GM21360 (cell line): ENCODE results near the gene SEMA4A.
"Not testable (repeated sequence)": the region's sequence is repeated elsewhere in the genome, so short reads cannot be mapped to it uniquely, and the experiment has no call there.

Experiments
- ATAC-seq: cut with Tn5 transposase; IDR thresholded peaks from one replicate; pipeline ENCODE4 v1.9.1; 2021; ENCODE audit warnings: mild to moderate bottlenecking, moderate library complexity; ENCODE audit not compliant: unreplicated experiment

Gene SEMA4A

DNA sequence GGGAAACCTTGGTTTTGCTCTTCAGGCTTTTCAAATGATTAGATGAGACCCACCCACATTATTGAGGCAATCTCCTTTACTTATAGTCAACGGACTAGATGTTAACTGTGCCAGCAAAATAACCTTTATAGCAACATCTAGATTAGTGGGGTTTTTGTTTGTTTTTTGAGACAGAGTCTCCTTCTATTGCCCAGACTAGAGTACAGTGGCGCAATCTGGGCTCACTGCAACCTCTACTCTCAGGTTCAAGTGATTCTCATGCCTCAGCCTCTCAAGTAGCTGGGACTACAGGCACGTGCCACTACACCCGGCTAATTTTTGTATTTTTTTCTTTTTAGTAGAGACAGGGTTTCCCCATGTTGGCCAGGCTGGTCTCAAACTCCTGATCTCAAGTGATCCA is 36.9 kb downstream of the SEMA4A start:
- ATAC-seq: not testable (repeated sequence)

DNA sequence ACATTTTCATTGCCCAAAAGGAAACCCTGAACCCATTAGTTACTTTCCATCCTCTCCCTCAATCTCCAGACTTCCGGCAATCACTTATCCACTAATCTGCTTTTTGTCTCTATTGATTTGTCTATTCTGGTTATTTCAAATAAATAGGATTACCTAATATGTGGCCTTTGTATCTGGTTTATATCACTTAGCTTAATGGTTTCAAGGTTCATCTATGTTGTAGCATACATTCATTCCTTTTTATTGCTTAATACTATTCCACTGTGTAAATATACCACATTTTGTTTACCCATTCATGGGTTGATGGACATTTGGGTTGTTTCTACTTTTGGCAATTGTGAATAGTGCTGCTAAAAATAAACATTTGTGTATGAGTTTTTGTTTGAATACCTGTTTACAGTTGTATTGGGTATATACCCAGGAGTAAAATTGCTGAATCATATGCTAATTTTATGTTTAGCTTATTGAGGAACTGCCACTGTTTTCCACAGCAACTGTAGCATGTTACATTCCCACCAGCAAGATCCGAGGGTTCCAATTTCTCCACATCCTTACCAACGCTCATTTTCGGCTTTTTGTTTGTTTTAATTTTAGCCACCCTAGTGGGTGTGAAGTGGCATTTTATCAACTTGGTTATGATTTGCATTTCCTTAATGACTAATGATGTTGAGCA is 38.0 kb downstream of the SEMA4A start:
- no peak for ATAC-seq

DNA sequence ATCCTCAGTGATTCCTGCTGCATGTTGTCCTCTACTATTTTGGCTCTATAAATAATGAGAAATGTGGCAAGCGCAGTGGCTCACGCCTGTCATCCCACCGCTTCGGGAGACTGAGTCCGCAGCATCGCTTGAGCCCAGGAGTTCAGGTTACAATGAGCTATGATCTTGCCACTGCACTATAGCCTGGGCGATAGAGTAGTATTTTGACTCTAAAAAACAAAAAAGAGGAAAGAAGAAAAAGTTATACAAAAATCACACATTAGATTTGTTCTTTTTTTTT is 39.8 kb downstream of the SEMA4A start:
- ATAC-seq: no peak

DNA sequence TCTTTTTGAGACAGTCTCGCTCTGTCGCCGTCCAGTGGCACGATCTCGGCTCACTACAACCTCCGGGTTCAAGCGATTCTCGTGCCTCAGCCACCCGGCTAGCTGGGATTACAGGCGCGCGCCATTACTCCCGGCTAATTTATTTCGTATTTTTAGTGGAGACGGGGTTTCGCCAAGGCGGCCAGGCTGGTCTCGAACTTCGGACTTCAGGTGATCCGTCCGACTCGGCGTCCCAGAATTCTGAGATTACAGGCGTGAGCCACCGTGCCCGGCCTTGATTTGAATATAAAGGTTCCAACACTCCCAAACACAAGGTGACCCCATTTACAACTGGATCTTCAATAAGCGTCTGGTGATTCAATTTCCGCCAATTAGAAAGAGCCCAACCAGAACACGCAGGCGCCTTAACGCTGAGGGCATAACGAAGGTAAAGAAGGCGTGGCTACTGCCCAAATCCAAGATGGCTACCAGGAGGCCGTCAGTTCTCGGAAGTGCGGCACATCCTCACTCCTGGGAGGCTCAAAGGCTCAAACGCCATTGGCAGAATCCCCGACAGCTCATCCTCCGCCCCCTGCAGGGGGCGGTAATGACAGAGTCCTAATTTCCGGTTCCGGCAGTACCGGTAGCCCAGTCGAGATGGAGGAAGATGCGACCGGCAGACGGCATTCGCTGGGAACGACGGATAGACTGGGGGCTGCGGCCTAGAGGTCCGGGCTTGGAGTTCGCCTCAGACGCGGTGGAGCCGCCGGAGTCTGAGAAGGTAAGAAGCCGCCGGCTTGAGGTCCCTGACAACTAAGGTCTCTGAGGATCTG is 40.3 kb downstream of the SEMA4A start, which contains the start of gene SLC25A44:
TSS of gene SLC25A44 (plus strand) at position 617 of the 812 bp plus-strand sequence. CDS start 5,744 bp downstream, outside the sequence.
- peak; percentile 95 for ATAC-seq

DNA sequence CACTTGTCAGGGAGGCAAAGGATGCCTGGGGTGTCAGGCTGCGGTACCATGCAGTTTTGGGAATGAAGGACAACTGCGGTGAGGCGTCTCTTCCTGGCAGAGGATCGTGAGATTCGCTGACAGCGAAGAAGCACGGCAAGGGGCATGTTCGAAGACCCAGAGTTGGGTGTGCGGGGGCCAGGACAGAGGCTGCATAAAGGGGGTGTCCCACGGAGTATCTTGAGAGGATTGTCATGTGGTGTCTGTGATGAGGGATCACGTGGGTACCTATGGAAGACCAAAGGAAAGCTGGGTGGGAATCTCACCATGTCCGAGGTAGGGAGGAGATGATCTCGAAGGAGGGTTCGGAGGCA is 40.9 kb downstream of the SEMA4A start:
- no peak for ATAC-seq

DNA sequence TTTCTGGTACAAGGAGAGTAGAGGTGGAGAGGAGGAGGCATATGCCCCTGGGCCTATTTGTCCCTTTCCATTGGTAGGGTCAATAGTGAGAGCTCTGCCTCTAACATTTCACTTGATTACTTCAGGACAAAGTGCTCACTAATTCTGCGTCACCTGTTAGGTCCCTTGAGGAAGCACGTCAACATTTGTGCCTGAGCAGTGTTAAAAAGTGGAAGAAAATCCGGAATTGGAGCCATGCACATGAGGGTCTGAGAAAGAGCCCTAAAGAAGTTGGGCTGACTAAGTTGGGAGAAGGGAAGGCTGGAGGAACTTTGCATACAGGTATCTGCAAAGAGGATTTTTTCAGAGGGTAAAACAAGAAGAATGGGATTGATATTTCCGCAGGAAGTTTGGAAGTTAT is 42.5 kb downstream of the SEMA4A start:
- ATAC-seq: no peak

DNA sequence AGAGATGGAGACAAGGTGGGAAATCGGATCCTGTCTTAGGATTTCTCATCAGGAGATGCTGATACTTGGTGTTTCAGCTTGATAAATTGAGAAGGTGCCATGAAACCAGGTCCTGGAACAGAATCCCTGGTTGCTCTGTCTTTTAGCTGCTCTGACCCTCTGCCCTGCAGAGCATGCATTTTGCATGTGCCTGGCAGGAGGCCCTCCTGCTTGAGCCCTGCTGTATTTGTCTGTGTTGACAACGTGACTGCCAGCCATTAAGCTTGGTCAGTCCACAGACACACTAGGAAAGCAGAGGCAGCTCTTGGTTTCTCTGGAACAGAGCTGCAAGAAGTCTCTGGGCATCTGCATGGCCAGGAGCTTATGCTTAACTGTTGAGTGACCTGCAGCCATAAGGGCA is 43.1 kb downstream of the SEMA4A start:
- no peak for ATAC-seq

DNA sequence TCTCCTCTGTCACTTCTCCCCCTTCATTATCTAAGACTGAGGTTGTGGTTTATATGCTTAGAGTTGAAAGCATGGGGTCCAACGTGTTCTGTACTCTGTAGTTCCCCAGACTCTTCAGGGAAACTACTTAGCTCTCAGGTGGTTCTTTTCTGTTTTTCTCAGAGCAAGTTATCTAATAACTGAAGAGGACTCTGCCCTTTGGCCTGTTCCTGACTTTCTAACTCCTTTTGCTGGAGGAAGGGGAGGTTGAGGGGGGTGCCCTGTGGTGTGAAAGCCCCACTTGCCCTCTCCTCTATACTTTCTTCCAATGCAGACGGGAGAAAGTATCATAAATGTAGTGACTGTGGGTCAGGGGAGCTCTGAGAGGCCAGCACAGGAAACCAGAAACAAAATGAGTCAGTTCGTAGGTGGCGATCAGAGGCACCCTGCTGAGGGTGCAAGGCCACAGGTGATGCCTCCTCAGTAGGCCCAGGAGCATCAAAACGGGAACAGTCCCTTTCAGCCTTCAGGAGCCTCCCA is 45.5 kb downstream of the SEMA4A start:
- no peak for ATAC-seq

DNA sequence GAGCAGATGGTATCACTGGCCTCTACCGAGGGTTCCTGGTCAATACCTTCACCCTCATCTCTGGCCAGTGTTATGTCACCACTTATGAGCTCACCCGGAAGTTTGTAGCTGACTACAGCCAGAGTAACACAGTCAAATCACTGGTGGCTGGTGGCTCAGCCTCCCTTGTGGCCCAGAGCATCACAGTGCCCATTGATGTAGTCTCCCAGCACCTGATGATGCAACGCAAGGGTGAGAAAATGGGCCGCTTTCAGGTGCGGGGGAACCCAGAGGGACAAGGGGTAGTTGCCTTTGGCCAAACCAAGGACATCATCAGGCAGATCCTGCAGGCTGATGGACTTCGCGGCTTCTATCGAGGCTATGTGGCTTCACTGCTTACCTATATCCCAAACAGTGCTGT is 46.7 kb downstream of the SEMA4A start:
- ATAC-seq: no peak

DNA sequence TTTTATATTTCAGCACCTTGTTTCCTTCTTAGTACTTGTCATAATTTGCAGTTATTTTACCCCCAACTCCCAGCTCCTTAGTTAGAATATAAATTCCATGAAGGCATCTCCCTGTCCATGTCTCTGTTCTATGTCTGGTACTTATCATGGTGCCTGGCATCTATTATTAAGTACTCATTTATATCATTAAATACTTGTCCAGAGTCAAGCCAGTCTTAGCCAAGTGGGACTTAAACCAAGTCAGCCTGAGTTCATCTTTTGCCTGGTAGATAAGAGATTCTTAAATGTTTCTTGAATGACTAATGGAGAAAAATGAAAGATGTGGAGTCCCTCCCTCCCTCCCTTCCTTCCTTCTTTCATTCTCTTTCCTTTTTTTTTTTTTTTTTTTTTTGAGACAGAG is 49.9 kb downstream of the SEMA4A start:
- no peak for ATAC-seq

DNA sequence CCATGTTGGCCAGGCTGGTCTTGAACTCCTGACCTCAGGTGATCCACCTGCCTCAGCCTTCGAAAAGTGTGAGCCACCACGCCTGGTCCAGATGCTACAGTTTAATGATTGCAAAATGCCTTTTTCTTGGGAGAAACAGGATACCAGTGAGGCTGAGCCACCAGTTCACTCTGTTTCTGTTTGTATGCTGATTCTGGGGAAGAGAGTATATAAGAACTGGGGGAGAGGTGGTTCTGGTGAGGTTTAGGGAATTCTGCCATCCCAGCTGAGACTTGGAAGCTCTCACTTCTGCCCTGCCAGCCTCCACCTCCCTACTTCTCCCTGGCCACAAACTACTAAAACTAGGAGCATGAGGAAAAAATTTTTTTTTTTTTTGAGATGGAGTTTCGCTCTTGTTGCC is 51.3 kb downstream of the SEMA4A start:
- ATAC-seq: no peak

DNA sequence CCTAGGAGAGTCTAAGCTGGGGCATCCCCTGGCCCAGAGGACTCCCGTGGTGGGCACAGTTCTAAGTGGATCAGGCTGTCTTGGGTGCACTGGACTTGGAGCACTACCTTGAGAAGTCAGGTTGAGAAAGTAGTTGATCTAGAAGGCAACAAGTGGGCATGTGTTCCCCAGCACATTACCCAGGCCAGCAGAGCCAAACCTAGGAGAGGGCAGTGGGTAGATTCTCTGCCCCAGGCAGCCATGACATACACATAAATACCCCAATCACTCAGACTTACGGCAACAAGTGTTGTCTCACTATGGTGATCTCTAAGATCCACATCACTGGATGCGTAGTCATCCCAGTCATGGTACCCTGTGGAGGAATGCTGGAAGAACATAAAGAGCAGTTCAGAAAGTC is 57.9 kb downstream of the SEMA4A start:
- ATAC-seq: no peak

DNA sequence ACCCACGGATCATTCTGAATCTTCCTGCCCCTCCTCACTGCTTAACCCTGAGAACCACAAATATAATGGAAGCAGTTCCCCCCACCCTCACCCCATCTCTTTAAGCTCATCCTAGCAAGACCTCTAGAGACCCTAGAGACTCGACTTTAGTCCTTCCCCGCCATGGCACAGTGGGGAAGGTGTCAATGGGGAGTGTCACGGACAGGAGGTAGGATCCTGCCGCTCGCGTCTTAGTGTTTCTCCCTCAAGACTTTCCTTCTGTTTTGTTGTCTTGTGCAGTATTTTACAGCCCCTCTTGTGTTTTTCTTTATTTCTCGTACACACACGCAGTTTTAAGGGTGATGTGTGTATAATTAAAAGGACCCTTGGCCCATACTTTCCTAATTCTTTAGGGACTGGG is 58.7 kb downstream of the SEMA4A start:
- ATAC-seq: no peak

DNA sequence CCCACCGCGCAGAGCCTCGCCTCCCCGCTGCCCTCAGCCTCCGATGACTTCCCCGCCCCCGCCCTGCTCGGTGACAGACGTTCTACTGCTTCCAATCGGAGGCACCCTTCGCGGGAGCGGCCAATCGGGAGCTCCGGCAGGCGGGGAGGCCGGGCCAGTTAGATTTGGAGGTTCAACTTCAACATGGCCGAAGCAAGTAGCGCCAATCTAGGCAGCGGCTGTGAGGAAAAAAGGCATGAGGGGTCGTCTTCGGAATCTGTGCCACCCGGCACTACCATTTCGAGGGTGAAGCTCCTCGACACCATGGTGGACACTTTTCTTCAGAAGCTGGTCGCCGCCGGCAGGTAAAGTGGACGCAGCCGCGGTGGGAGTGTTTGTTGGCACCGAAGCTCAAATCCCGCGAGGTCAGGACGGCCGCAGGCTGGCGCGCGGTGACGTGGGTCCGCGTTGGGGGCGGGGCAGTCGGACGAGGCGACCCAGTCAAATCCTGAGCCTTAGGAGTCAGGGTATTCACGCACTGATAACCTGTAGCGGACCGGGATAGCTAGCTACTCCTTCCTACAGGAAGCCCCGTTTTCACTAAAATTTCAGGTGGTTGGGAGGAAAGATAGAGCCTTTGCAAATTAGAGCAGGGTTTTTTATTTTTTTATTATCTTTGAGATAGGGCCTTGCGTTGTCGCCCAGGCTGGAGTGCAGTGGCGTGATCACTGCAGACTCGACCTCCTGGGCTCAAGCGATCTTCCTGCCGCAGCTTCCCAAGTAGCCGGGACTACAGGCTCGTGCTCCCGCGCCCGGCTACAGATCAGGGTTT is 59.7 kb downstream of the SEMA4A start, which contains the start of gene PMF1:
TSS of gene PMF1 (plus strand) at position 175 of the 811 bp plus-strand sequence. CDS start at position 184, 9 bp downstream.
- peak; percentile 84 for ATAC-seq

DNA sequence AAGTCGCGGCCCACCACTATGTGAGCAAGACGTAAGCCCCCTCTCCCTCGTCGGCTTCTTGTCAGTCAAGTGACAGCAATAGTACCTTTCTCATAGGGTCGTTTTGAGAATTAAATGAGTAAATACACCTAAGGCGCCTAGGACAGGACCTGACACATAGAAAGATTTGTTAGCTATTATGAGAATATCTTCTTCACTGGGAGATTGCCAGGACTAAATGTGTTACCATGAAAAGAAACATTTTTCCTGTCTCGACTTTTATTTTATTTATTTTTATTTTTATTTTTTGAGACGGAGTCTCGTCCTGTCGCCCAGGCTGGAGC is 60.2 kb downstream of the SEMA4A start:
- ATAC-seq: no peak

DNA sequence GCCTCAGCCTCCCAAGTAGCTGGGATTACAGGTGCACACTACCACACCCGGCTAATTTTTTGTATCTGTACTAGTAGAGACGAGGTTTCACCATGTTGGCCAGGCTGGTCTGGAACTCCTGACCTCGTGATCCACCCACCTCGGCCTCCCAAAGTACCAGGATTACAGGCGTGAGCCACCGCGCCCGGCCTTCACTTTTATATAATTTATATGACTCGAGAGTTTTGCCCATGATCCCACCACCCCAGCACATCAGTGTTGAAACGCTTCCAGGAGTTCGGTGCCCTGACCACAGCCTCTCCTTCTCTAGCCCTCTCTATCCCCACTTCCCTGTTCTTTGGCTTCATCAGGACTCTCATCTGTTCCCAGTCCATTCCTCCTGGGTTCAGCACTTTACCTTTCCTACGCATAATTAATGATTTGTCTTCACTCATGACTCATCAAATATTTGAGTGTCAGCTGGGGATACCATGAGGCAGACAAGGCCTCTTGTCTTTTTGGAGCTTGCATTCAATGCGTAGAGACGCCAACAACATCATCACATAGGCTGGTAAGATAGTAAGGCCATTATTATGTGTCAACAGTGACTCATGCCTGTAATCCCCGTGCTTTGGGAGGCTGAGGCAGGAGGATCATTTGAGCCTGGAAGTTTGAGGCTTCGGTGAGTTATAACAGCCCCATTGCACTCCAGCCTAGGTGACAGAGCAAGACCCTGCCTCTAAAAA is 60.8 kb downstream of the SEMA4A start:
- ATAC-seq: no peak

DNA sequence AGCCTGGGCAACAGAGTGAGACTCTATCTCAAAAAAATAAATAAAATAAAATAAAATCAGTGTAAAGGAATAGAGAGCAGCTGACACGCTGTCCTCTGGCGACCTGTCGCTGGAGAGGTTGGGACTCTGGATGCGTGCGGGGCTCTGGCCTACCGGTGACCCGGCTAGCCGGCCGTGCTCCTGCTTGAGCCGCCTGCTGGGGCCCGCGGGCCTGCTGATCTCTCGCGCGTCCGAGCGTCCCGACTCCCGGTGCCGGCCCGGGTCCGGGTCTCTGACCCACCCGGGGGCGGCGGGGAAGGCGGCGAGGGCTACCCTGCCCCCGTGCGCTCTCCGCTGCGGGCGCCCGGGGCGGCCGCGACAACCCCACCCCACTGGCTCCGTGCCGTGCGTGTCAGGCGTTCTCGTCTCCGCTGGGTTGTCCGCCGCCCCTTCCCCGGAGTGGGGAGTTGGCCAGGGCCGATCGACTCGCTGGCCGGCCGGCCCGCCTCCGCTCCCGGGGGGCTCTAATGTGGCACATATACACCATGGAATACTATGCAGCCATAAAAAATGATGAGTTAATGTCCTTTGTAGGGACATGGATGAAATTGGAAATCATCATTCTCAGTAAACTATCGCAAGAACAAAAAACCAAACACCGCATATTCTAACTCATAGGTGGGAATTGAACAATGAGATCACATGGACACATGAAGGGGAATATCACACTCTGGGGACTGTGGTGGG is 63.1 kb downstream of the SEMA4A start:
- not testable (repeated sequence) for ATAC-seq

DNA sequence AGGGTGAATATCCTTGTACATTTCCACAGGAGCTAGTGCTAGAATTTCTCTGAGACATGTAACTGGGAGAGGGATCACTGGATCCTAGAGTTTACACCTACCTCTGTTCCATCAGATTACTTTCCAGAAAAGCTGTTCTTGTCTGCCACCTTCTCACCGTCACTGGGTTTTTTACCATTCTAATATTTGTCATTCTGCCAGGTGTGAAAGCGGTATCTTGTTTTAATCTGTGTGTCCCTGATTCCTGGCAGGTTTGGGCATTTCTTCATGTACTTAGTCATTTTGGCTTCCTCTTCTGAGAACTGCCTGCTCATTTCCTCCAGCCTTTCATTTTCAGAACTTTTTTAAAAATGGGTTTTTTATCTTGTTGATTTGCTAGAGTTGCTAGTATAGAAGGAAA is 64.5 kb downstream of the SEMA4A start:
- no peak for ATAC-seq

DNA sequence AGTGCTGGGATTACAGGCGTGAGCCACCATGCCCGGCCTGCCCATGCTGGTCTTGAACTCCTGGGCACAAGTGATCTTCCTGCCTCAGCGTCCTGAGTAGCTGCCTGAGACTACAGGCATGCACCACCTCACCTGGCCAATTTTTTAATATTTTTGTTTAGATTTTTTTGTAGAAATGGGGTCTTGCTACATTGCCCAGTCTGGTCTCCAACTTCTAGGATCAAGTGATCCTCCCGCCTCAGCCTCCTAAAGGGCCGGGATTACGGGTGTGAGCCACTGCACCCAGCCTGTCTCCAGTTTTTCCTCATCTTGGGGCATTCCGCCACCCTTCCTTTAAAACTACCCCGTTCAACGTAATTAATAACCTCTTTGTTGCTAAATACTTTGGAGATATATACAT is 66.8 kb downstream of the SEMA4A start:
- ATAC-seq: no peak

DNA sequence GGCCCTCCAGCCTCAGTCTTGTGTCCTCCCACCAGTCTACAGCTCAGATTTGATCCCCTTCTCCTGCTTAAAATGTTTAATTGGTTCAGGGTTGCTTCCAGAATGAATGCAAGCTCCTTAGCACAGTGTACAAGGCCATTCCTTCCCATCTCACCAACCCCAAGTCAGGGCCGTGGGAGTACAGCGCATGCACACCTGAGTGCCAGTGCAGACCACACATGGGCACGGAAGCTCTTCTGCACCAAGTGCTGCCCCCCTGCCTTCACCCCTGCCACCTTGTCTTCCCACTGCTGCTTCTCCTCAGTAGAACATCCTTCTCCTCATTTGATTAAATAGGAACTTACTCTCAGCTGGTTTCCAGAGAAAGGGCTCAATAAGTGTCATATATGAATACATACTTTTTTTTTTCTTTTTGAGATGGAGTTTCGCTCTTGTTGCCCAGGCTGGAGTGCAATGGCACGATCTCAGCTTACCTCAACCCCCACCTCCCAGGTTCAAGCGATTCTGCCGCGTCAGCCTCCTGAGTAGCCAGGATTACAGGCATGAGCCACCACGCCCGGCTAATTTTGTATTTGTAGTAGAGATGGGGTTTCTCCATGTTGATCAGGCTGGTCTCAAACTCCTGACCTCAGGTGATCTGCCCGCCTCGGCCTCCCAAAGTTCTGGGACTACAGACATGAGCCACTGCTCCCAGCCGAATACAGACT is 68.8 kb downstream of the SEMA4A start:
- ATAC-seq: no peak
